ENCODE measurements around the gene AFAP1. TPM values are rescaled to one million over a fixed set of nuclear protein-coding genes. Genes with fewer than 3 reads are reported as not detected.

The AFAP1 gene
- polyA plus RNA-seq, 1 experiment = 48.5 TPM

DNA sequence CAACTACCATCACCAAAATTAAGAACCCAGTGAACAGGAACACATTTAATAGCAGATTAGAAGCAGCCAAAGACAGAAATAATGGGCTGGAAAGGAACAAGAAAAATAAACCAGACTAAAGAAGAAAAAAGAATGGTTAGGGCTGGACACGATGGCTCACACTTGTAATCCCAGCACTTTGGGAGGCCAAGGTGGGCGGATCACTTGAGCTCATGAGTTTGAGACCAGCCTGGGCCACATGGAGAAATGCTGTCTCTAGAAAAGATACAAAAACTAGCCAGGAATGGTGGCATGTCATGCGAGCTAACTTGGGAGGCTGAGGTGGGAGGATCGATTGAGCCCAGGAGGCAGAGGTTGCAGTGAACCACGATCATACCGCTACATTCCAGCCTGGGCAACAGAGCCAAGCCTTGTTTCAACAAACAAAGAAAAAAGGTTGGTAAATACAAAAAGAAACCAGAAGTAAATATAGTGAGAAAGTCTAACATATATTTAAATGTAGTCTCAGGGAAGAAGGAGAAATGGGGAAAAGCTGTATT, 102.0 kb downstream of the AFAP1 start:
- no peak overlapping the region for H3K4me3 ChIP-seq (ENCODE audit: low read depth, low read length)
- ChIA-PET POLR2A (no interaction called here), CTCF (interaction anchor here (0.8 to 1.1 kb wide), 2 partner anchors 93 to 151 kb away, joined by 3 to 4 read pairs; no protein-coding TSS in a partner anchor)
- H3K27me3 ChIP-seq (ENCODE audit: control insufficient read depth, insufficient read depth, low read length) = no peaks in the 10 kb centered on the region
- no peak for DNase-seq (ENCODE audit: low read depth)
- peaks cover 16% of the 10 kb centered on the region for H3K36me3 ChIP-seq (ENCODE audit: control insufficient read depth, insufficient read depth, low read length)
- TF ChIP-seq, protein P1, sequence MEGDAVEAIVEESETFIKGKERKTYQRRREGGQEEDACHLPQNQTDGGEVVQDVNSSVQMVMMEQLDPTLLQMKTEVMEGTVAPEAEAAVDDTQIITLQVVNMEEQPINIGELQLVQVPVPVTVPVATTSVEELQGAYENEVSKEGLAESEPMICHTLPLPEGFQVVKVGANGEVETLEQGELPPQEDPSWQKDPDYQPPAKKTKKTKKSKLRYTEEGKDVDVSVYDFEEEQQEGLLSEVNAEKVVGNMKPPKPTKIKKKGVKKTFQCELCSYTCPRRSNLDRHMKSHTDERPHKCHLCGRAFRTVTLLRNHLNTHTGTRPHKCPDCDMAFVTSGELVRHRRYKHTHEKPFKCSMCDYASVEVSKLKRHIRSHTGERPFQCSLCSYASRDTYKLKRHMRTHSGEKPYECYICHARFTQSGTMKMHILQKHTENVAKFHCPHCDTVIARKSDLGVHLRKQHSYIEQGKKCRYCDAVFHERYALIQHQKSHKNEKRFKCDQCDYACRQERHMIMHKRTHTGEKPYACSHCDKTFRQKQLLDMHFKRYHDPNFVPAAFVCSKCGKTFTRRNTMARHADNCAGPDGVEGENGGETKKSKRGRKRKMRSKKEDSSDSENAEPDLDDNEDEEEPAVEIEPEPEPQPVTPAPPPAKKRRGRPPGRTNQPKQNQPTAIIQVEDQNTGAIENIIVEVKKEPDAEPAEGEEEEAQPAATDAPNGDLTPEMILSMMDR (IDR thresholded peaks at IDR 0.05; ENCODE audit: insufficient read depth, low read depth, low read length) = no peak

DNA sequence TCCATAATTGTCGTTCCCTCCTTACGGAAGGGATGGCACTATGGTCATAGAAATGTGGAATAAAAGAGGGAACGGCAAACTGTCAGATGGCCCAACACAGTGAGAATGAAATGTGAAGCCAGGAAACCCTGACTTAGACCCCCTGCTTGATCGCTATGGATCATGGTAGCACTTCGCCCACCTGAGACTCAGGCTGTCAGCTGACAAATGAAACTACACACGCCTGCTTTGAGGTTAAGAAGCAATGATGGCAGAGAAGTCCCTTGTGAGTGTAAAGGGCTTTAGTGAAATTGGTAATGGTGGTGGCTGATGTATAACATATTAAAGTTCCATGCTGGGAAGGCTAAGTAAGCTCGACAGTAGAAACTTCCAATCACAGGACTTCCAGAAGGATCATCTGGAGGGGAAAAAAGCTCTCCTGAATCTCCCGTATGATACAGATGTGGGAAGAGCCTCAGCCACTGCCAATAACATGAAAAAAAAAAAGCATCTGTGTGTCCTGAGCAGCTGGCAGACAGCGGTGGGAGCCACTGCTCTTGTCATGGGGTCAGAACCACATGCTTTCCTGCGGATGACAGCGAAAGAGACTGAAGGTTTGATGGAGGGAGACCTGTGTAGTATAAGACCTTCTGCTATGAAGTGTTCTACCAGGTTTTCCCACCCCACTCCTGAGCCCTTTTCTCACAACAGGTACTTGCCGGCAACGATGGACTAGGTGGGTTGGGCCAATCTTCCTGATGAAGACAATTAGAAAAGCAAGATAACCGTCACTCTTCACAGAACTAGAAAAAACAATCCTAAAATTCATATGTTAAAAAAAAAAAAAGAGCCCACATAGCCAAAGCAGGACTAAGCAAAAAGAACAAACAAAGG, 107.6 kb downstream of the AFAP1 start:
- TF ChIP-seq, protein P1 (IDR thresholded peaks at IDR 0.05; ENCODE audit: insufficient read depth, low read depth, low read length) = no peak
- POLR2A ChIA-PET = interaction anchor here (0.7 kb wide), 1 partner anchor 1159 kb away, joined by 11 read pairs; no protein-coding TSS in a partner anchor
- no peaks in the 10 kb centered on the region for H3K27me3 ChIP-seq (ENCODE audit: control insufficient read depth, insufficient read depth, low read length)
- no peak for DNase-seq (ENCODE audit: low read depth)
- CTCF ChIA-PET = interaction anchor here (1.6 to 2.4 kb wide), 2 partner anchors 13 to 28 kb away, joined by 5 to 7 read pairs; no protein-coding TSS in a partner anchor
- H3K4me3 ChIP-seq (ENCODE audit: low read depth, low read length) = no peak overlapping the region
- H3K36me3 ChIP-seq (ENCODE audit: control insufficient read depth, insufficient read depth, low read length) = peaks cover 7% of the 10 kb centered on the region

DNA sequence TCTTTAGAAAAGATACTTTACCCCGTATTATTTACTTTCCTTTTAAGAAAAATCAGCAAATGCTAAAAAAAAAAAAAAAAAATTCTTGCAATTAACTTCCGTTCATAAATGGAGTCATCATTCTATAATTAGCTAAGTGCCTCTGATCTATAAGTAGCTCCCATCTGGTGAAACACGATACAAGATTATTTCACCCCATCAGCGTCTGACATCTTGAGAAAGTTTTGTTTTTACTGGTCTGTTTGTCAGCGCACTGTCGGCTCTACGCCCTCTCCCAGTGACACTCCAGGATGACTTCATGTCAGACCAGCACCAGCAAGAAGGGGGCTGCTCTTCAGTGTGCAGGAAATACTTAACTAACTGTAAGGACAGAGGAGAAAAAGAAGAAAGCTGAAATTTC, 108.3 kb downstream of the AFAP1 start:
- DNase-seq (ENCODE audit: low read depth) = peak; percentile 51
- Histone ChIP-seq H3K36me3 (ENCODE audit: control insufficient read depth, insufficient read depth, low read length) (peaks cover 11% of the 10 kb centered on the region), H3K27me3 (ENCODE audit: control insufficient read depth, insufficient read depth, low read length) (no peaks in the 10 kb centered on the region), H3K4me3 (ENCODE audit: low read depth, low read length) (no peak overlapping the region)
- TF ChIP-seq, protein P1 (IDR thresholded peaks at IDR 0.05; ENCODE audit: insufficient read depth, low read depth, low read length) = no peak
- POLR2A ChIA-PET = no interaction called here
- CTCF ChIA-PET = interaction anchor here (0.6 to 2.4 kb wide), 3 partner anchors 13 to 28 kb away, joined by 3 to 7 read pairs (median 5); no protein-coding TSS in a partner anchor

DNA sequence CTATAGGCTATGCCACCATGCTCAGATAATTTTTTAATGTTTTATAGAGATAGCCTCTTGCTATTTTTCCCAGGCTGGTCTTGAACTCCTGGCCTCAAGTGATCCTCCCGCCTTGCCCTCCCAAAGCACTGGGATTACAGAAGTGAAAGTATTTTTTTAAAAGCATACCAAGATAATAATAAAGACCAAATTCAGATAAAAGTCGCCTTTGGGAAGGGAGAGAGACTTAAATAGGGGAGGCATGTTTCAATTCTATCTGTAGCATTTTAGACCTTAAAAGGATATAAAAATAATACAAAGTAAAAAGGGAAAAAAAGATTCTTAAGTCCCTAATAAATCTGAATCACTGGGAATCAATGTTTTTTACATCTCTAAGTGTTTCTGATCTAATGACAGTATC, 108.9 kb downstream of the AFAP1 start:
- Histone ChIP-seq H3K36me3 (ENCODE audit: control insufficient read depth, insufficient read depth, low read length) (peaks cover 12% of the 10 kb centered on the region), H3K4me3 (ENCODE audit: low read depth, low read length) (no peak overlapping the region), H3K27me3 (ENCODE audit: control insufficient read depth, insufficient read depth, low read length) (no peaks in the 10 kb centered on the region)
- ChIA-PET POLR2A (no interaction called here), CTCF (interaction anchor here (0.6 to 2.4 kb wide), 3 partner anchors 14 to 28 kb away, joined by 3 to 7 read pairs (median 5); no protein-coding TSS in a partner anchor)
- no peak for DNase-seq (ENCODE audit: low read depth)
- TF ChIP-seq, protein P1 (IDR thresholded peaks at IDR 0.05; ENCODE audit: insufficient read depth, low read depth, low read length) = no peak

Data from BJ (cell line).